K562 (cell line): ENCODE results near the gene EBF4. TPM values are rescaled to one million over a fixed set of nuclear protein-coding genes. Genes with fewer than 3 reads are reported as not detected.
A peak's percentile ranks its signal among the peaks of the same experiment; 100 is the strongest.

Experiments
- ATAC-seq: fragments of 200-7000 bp; cut with Tn5 transposase; 3 replicates; pipeline ENCODE4 v1.9.1; 2020; ENCODE audit warnings: moderate library complexity
- BruUV-seq: library from RNA; stranded (reverse); fragments of 400-500 nt; replicated peaks from 2 replicates; lab custom pipeline; 2021; lab: Mats Ljungman, UMichigan
- CTCF ChIA-PET: fragments of 300-600 bp; formaldehyde crosslinking; extraction: SDS; loops from one replicate; lab custom pipeline; 2021; ENCODE audit warnings: low intra/inter-chr PET ratio; lab: Yijun Ruan, JAX
- POLR2A ChIA-PET: fragments of 300-600, 350-650 bp; sonication (Branson Sonifier 250); formaldehyde crosslinking; extraction: SDS; loops from one replicate; lab custom pipeline; 2021; ENCODE audit warnings: antibody characterized with exemption, inconsistent platforms; lab: Yijun Ruan, JAX
- DNase-seq, 4 experiments: peaks; one replicate each; pipeline versions ENCODE4 v3.0.0 to v3.0.0-alpha.2; 2011 to 2018; ENCODE audit warnings: low spot score in 3 of 4, mixed read lengths in 3 of 4; ENCODE audit errors: extremely low read depth in 1 of 4
- FAIRE-seq: peaks from 2 replicates; lab custom pipeline; 2011; peaks lifted over from hg19 to GRCh38; lab: Jason Lieb, UNC
- H2AFZ ChIP-seq: 2 replicates; pipeline ENCODE4 v1.6.0; 2011; ENCODE audit warnings: low read depth, low read length, control low read depth, inconsistent platforms
- H3K27ac ChIP-seq: fragments of 200-600 bp; 3 replicates; pipeline ENCODE4 v1.8.0; 2011; ENCODE audit warnings: low read depth, mild to moderate bottlenecking, control low read depth, inconsistent platforms, low read length, moderate library complexity, mixed read lengths; ENCODE audit errors: extremely low read depth
- H3K27me3 ChIP-seq, 2 experiments: fragments of 300-600 bp in 1 of 2; 2 replicates in 1 of 2; 3 replicates in 1 of 2; pipeline versions ENCODE4 v1.6.0 to v1.8.0; 2011; ENCODE audit warnings: inconsistent platforms in 2 of 2, low read length in 2 of 2, mild to moderate bottlenecking in 1 of 2, mixed read lengths in 1 of 2, moderate library complexity in 1 of 2; ENCODE audit not compliant: control insufficient read depth in 2 of 2, insufficient read depth in 2 of 2
- H3K36me3 ChIP-seq: fragments of 300-600 bp; 3 replicates; pipeline ENCODE4 v1.8.0; 2011; ENCODE audit warnings: mild to moderate bottlenecking, low read length, inconsistent platforms; ENCODE audit not compliant: control insufficient read depth, insufficient read depth
- H3K4me1 ChIP-seq, 2 experiments: fragments of 200-600 bp in 1 of 2; replicated peaks in 1 of 2; 2 replicates in 1 of 2; 3 replicates in 1 of 2; pipeline versions ENCODE4 v1.5.1 to v1.8.0; 2011; ENCODE audit warnings: inconsistent platforms in 2 of 2, low read length in 2 of 2, mild to moderate bottlenecking in 1 of 2, mixed read lengths in 1 of 2, moderate library complexity in 1 of 2; ENCODE audit not compliant: control insufficient read depth in 2 of 2, insufficient read depth in 2 of 2
- H3K4me2 ChIP-seq: 2 replicates; pipeline ENCODE4 v1.6.1; 2011; ENCODE audit warnings: low read length, control low read depth, inconsistent platforms, mixed read lengths; ENCODE audit not compliant: insufficient read depth
- H3K4me3 ChIP-seq: fragments of 200-600 bp; sonication (generic), shearing (Covaris generic); 2 replicates; pipeline ENCODE4 v1.5.1; 2016; ENCODE audit warnings: control low read depth, inconsistent platforms
- H3K79me2 ChIP-seq: fragments of 200-600 bp; 3 replicates; pipeline ENCODE4 v1.8.0; 2011; ENCODE audit warnings: low read length, inconsistent platforms; ENCODE audit not compliant: control insufficient read depth, insufficient read depth
- H3K9ac ChIP-seq, 2 experiments: 2 replicates each; pipeline versions ENCODE4 v1.6.0 to v1.6.1; 2011; ENCODE audit warnings: low read depth in 2 of 2, low read length in 2 of 2, control low read depth in 1 of 2, inconsistent platforms in 1 of 2, mild to moderate bottlenecking in 1 of 2, mixed read lengths in 1 of 2; ENCODE audit not compliant: insufficient read depth in 1 of 2
- H3K9me1 ChIP-seq: one replicate; pipeline ENCODE4 v1.6.0; 2011; ENCODE audit warnings: inconsistent platforms, mild to moderate bottlenecking, low read length, moderate library complexity; ENCODE audit not compliant: control insufficient read depth, insufficient read depth
- H3K9me3 ChIP-seq: replicated peaks from 2 replicates; pipeline ENCODE4 v1.5.1; 2011; ENCODE audit warnings: low read depth, low read length, inconsistent platforms; ENCODE audit not compliant: control insufficient read depth, insufficient read depth
- H4K20me1 ChIP-seq: replicated peaks from 2 replicates; pipeline ENCODE4 v1.6.1; 2011; ENCODE audit warnings: low read length, inconsistent platforms, mixed read lengths; ENCODE audit not compliant: control insufficient read depth, insufficient read depth
- CEBPB ChIP-seq: fragments of 450-650 bp; IDR thresholded peaks from 2 replicates; pipeline ENCODE4 v1.6.1; 2016; ENCODE audit warnings: missing genetic modification characterization, missing compliant biosample characterization
- FIP1L1 ChIP-seq: fragments of 200-400 bp; formaldehyde crosslinking; IDR thresholded peaks from 2 replicates; pipeline ENCODE4 v1.6.1; 2018; ENCODE audit warnings: mild to moderate bottlenecking, low read depth, low read length; ENCODE audit not compliant: poor library complexity, severe bottlenecking
- HNRNPL ChIP-seq: fragments of 200-400 bp; formaldehyde crosslinking; IDR thresholded peaks from 2 replicates; pipeline ENCODE4 v1.6.1; 2017; ENCODE audit warnings: low read depth, mild to moderate bottlenecking, low read length
- HOXB6 ChIP-seq: fragments of 250-450 bp; sonication (Bioruptor Pico); IDR thresholded peaks from 2 replicates; pipeline ENCODE4 v1.5.1; 2022; ENCODE audit warnings: mild to moderate bottlenecking, borderline replicate concordance
- NELFE ChIP-seq: IDR thresholded peaks from 2 replicates; pipeline ENCODE4 v1.6.1; 2011; ENCODE audit warnings: mild to moderate bottlenecking; ENCODE audit not compliant: insufficient read depth, insufficient read length
- NFE2L1 ChIP-seq: fragments of 450-650 bp; IDR thresholded peaks from 2 replicates; pipeline ENCODE4 v1.6.1; 2016; ENCODE audit warnings: missing genetic modification characterization, low read depth, mild to moderate bottlenecking, missing compliant biosample characterization, moderate library complexity, borderline replicate concordance
- NR4A1 ChIP-seq, 2 experiments: fragments of 250-450 bp in 1 of 2; fragments of 450-650 bp in 1 of 2; sonication (Bioruptor Pico) in 1 of 2; IDR thresholded peaks; 2 replicates each; pipeline versions ENCODE4 v1.4.0 to v1.6.1; 2016 to 2020; ENCODE audit warnings: mild to moderate bottlenecking in 2 of 2, missing compliant biosample characterization in 1 of 2, missing genetic modification characterization in 1 of 2, moderate library complexity in 1 of 2
- RUNX1 ChIP-seq: sonication (generic); IDR thresholded peaks from 2 replicates; pipeline ENCODE4 v1.6.1; 2016; ENCODE audit warnings: antibody characterized with exemption, low read depth
- SMARCB1 ChIP-seq: IDR thresholded peaks from 2 replicates; pipeline ENCODE4 v1.6.1; 2011; ENCODE audit warnings: improper control_type of control experiment, low read depth; ENCODE audit not compliant: insufficient read length
- XRCC3 ChIP-seq: fragments of 450-650 bp; IDR thresholded peaks from 2 replicates; pipeline ENCODE4 v1.6.1; 2017; ENCODE audit warnings: mild to moderate bottlenecking, moderate library complexity
- WGBS: fragments of 100-300 bp; shearing (Covaris generic); methylation state at CpG from one replicate; pipeline ENCODE4 v1.1.6; 2016; ENCODE audit warnings: low coverage, mixed read lengths; ENCODE audit not compliant: insufficient coverage; ENCODE audit errors: missing lambda C conversion rate; 5-methylcytosine and 5-hydroxymethylcytosine counted together
- in situ Hi-C: fragments of 300-500 bp; cut with MboI; formaldehyde crosslinking; loops from 4 replicates; pipeline ENCODE4 v1.15.0; 2018; ENCODE audit warnings: inconsistent platforms, mixed read lengths
- intact Hi-C: fragments of 100-400 bp; cut with micrococcal nuclease; formaldehyde crosslinking; loops from 2 replicates; pipeline ENCODE4 v1.14.2; 2022
- polyA plus RNA-seq, 8 experiments: library from polyadenylated mRNA; depleted of rRNA in 4 of 8; stranded (reverse) in 5 of 8; unstranded in 3 of 8; fragments of >200 nt; fragmentation: Nextera tagmentation in 2 of 8; fragmentation: Illumina TruSeq in 1 of 8; extraction: Ambion mirVana in 2 of 8; extraction: Trizol in 1 of 8; gene quantifications; 2 replicates each; pipeline versions ENCODE4 v1.2.1 to v1.2.3, GENCODE V29; 2011 to 2014; ENCODE audit warnings: inconsistent platforms in 1 of 8, missing spikeins in 1 of 8
- total RNA-seq, 7 experiments: library from RNA; depleted of rRNA in 6 of 7; stranded (reverse); fragments of >200 nt in 6 of 7; fragmentation: Illumina TruSeq in 2 of 7; extraction: Trizol in 2 of 7; gene quantifications; 2 replicates each; pipeline versions ENCODE4 v1.2.1 to v1.2.3, GENCODE V29; 2011 to 2021; ENCODE audit warnings: low replicate concordance in 1 of 7
- TF ChIP-seq, protein P1 (sequence below): fragments of 200-800 bp; sonication (Bioruptor generic); IDR thresholded peaks from 2 replicates; pipeline ENCODE4 v1.6.1; 2017; ENCODE audit warnings: missing genetic modification characterization, missing compliant biosample characterization
- TF ChIP-seq, protein P2 (sequence below): IDR thresholded peaks from 2 replicates; pipeline ENCODE4 v1.6.1; 2014; ENCODE audit warnings: antibody characterized with exemption
- TF ChIP-seq, protein P3 (sequence below): fragments of 250-450 bp; sonication (Bioruptor Pico); IDR thresholded peaks from 2 replicates; pipeline ENCODE4 v1.4.0; 2020; ENCODE audit warnings: mild to moderate bottlenecking, moderate library complexity

Gene EBF4
- total and polyA plus RNA-seq, 9 of the 15 experiments (the other 6 are each of a cell fraction or from before 2014, with no cell fraction given) = 0.09 TPM; not detected in 8

DNA sequence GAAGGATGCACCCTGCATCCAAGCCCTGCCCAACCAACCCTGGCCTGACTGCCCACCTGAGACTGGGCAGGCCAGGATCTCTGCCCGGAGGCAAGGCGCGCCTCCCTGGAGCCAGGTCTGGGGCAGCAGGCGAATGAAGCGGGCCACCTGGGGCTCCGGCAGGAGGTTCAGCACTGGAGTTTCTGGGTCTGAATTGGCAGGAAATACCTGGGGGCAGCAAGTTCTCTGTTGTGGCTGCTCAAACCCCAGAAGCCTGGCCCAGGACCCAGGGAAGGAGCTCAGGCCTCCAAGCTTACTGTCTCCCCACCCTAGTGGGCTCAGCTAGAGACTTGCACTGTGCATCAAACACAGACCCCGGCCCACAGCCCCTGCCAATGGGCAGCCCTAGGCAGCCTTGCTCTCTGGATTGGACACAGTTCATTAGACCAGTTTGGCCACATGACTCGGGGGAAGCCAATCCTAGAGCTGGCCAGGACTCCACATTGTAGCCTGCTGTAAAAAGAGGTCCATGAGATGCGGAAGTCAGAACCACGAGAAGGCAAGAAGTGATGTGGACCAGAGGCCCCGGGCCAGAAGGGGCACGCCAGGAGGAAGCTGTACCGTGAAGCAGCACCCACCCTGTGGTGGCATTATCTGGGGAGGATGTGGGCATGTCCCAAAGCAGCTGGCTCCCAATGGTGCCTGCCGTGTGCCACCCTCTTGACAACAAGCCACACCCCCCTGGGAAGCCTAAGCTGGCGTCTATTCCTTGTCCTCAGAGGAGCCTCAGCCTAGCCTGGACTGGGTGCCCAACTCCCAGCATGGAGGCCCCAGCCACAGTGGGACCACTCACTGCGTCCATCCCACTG, 104.8 kb downstream of the EBF4 start:
- Histone ChIP-seq H3K27me3 (peaks cover 15 to 65% of the 10 kb centered on the region in 2 experiments; a peak in 4 of 5 replicates), H3K4me3 (no peak overlapping the region), H3K36me3 (no peaks in the 10 kb centered on the region), H3K4me1 (peaks cover 2 to 34% of the 10 kb centered on the region in 2 experiments; a peak in 4 of 5 replicates), H3K9me1 (no peaks in the 10 kb centered on the region), H3K27ac (no peak overlapping the region), H3K79me2 (no peaks in the 10 kb centered on the region), H3K9ac (peak overlapping the region in 1 of 2 experiments; percentile 45; a peak in 1 of 4 replicates), H4K20me1 (peaks cover 12% of the 10 kb centered on the region; the same call in 1 of the 2 replicates), H2AFZ (no peak overlapping the region), H3K4me2 (no peak overlapping the region), H3K9me3 (no peaks in the 10 kb centered on the region)
- TF ChIP-seq, protein P1, sequence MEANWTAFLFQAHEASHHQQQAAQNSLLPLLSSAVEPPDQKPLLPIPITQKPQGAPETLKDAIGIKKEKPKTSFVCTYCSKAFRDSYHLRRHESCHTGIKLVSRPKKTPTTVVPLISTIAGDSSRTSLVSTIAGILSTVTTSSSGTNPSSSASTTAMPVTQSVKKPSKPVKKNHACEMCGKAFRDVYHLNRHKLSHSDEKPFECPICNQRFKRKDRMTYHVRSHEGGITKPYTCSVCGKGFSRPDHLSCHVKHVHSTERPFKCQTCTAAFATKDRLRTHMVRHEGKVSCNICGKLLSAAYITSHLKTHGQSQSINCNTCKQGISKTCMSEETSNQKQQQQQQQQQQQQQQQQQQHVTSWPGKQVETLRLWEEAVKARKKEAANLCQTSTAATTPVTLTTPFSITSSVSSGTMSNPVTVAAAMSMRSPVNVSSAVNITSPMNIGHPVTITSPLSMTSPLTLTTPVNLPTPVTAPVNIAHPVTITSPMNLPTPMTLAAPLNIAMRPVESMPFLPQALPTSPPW (CRISPR knock-in tag) = no peak
- TF ChIP-seq CEBPB (tag) (no peak), FIP1L1 (no peak), NFE2L1 (tag) (no peak), NR4A1 (CRISPR knock-in tag; IDR thresholded peaks at IDR 0.05) (no peak), NR4A1 (tag; IDR thresholded peaks at IDR 0.05) (no peak), SMARCB1 (no peak), XRCC3 (no peak), HNRNPL (no peak), NELFE (no peak), RUNX1 (no peak), HOXB6 (CRISPR knock-in tag) (no peak)
- TF ChIP-seq, protein P2, sequence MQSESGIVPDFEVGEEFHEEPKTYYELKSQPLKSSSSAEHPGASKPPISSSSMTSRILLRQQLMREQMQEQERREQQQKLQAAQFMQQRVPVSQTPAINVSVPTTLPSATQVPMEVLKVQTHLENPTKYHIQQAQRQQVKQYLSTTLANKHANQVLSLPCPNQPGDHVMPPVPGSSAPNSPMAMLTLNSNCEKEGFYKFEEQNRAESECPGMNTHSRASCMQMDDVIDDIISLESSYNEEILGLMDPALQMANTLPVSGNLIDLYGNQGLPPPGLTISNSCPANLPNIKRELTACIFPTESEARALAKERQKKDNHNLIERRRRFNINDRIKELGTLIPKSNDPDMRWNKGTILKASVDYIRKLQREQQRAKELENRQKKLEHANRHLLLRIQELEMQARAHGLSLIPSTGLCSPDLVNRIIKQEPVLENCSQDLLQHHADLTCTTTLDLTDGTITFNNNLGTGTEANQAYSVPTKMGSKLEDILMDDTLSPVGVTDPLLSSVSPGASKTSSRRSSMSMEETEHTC = no peak
- TF ChIP-seq, protein P3, sequence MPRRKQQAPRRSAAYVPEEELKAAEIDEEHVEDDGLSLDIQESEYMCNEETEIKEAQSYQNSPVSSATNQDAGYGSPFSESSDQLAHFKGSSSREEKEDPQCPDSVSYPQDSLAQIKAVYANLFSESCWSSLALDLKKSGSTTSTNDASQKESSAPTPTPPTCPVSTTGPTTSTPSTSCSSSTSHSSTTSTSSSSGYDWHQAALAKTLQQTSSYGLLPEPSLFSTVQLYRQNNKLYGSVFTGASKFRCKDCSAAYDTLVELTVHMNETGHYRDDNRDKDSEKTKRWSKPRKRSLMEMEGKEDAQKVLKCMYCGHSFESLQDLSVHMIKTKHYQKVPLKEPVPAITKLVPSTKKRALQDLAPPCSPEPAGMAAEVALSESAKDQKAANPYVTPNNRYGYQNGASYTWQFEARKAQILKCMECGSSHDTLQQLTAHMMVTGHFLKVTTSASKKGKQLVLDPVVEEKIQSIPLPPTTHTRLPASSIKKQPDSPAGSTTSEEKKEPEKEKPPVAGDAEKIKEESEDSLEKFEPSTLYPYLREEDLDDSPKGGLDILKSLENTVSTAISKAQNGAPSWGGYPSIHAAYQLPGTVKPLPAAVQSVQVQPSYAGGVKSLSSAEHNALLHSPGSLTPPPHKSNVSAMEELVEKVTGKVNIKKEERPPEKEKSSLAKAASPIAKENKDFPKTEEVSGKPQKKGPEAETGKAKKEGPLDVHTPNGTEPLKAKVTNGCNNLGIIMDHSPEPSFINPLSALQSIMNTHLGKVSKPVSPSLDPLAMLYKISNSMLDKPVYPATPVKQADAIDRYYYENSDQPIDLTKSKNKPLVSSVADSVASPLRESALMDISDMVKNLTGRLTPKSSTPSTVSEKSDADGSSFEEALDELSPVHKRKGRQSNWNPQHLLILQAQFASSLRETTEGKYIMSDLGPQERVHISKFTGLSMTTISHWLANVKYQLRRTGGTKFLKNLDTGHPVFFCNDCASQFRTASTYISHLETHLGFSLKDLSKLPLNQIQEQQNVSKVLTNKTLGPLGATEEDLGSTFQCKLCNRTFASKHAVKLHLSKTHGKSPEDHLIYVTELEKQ (CRISPR knock-in tag) = no peak
- in situ Hi-C loops (no loop called here), intact Hi-C loops (no loop called here)
- ChIA-PET POLR2A (interaction anchor here (0.6 kb wide), 1 partner anchor 180 kb away, joined by 3 read pairs; no protein-coding TSS in a partner anchor), CTCF (no interaction called here)
- BruUV-seq = no TSS peak
- ATAC-seq (no peak), FAIRE-seq (no peak), DNase-seq (no peak)
- WGBS = 36% methylated on average over 14 of the region's 16 CpGs
